NCI-H146 (cell line): ENCODE data around the gene RAD51.

Experiments used
- DNase-seq: peaks from one replicate; lab custom pipeline; 2025; lab: John Stamatoyannopoulos, UW

Gene RAD51

DNA sequence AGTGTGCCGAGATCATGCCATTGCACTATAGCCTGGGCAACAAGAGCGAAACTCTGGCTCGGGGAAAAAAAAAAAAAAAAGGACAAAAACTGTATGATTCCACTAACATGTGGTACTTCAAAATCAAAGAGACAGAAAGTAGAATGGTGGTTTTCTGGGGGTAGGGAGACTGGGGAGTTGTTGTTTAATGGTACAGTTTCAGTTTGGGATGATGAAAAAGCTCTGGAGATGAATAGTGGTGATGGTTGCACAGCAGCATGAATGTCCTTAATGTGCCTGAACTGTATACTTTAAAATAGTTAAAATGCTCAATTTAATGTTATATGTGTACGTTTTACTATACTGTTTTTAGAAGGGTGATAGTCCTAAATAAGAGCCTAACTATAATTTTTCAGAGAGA lies 27.4 kb downstream of the RAD51 start:
- no peak for DNase-seq

DNA sequence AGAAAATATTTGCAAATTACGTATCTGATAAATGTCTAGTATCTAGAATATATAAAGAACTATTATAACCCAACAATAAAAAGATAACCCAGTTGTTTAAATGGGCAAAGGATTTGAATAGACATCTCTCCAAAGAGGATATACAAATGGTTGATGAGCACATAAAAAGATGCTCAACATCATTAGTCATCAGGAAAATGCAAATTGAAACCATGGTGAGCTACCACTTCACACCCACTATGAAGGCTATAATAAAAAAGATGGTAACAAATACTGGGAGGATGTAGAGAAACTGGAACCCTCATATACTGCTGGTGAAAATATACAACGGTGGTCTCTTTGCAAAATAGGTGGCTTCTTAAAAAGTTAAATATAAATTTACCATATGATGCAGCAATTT lies 28.0 kb downstream of the RAD51 start:
- DNase-seq, result no peak

GRCh38 chr15:40723919-40724318 lies 28.9 kb downstream of the RAD51 start:
- no peak for DNase-seq

DNA sequence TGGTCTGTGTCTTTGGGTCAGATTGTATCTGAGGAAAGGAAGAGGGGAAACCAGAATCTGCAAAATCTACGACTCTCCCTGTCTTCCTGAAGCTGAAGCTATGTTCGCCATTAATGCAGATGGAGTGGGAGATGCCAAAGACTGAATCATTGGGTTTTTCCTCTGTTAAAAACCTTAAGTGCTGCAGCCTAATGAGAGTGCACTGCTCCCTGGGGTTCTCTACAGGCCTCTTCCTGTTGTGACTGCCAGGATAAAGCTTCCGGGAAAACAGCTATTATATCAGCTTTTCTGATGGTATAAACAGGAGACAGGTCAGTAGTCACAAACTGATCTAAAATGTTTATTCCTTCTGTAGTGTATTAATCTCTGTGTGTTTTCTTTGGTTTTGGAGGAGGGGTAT lies 36.1 kb downstream of the RAD51 start:
- DNase-seq, result no peak

- no peak for DNase-seq
These were observed 41.6 kb downstream of the RAD51 start for GRCh38 chr15:40736575-40736974.

DNA sequence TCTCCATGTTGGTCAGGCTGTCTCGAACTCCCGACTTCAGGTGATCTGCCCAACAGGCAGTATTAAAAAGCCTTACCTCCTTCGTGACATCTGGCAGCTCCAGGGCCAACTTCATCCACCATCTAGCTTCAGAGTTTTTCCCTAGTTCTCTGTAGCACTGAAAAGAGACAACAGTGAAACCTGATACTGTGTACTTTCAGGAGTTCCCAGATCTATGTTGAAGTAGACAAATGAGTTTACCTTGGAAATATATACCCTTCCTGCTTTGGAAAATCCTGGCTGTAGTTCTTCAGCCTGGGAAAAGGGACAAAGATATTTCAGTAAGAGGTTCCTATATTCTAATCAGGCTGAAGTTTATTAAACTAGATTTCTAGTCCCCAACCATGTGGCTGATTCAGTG lies 42.1 kb downstream of the RAD51 start:
- no peak for DNase-seq

DNA sequence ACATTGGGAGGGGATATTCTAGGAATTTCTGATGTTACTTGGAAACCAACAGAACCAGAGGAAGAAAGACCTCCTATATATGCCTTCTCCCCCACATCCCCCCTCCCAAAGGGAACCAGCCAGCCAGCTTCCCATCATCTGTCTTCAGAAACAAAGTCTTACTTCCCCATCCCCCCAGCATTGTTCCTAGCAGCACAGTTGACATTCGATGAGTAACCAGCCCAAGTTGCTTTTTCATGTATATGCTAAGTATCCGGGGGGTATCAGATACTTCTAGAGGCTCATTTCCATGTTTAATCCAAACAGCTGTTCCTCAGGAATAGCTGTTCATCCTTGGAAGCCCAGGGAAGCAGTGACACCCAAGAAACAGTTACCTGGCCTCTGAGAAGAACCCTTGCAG lies 44.1 kb downstream of the RAD51 start:
- no peak for DNase-seq

DNA sequence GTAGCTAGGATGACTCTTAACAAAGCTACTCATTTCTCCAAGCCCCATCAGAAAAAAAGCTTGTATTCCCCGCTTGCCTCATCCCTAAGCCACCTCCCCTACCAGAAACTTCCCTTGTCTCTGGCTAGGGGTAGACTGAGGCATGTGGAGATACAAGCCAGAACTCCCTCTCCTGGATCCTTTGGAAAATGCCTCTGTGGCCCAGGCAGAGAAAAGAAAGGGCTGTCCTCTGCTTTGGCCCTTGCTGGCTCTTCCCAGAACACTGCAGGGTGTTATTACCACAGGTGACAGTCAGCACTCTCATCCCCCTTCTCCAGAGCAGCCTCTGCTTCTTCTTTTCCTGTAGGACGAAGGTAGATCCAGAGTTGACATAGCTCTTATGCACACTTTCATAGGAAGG lies 44.9 kb downstream of the RAD51 start:
- DNase-seq, result no peak

- no peak for DNase-seq
These were observed 48.5 kb downstream of the RAD51 start for GRCh38 chr15:40743485-40743901.

DNA sequence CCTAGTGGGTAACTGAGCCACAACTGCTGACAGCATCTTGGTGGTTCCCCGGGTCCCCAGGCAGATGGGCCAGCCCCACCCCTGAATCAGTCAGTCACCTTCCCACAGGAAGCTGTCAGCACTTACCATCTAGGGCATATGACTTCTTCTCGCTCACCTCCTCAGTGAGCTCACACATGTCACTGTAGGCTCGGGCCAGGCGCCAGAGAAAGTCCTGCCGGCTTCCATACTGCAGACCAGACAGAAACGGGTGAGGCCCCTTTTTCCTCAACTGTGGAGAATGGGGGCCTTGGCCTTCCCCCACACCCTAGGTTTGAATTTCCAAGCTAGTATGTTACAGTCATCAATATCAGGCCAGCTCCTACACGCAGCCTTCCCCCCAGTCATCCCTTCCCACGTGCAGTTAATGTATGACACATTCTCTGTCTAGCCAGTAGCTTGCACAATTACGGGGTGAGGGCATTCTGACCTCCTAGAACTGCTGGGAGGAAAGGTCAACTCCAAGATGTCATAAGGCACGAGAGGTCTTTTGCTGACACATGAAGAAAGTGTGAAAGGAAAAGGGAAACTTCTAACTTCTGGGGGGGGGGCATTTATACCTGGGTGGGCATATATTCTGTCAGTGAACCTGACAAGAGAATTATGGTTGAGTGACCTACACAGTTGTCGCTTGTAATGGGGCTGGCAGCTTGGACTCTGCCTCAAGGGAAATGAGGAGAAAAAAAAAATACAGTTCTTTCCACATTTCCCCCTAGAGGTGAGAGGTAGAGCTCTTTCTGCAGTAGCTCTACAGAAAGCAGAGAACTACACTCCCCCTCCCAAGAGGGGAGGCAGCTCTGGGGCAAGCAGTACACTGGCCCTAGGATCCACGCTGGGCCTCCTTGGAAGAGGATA lies 49.2 kb downstream of the RAD51 start:
- no peak for DNase-seq

- no peak for DNase-seq
These were observed 49.8 kb downstream of the RAD51 start for GRCh38 chr15:40744815-40745152.

DNA sequence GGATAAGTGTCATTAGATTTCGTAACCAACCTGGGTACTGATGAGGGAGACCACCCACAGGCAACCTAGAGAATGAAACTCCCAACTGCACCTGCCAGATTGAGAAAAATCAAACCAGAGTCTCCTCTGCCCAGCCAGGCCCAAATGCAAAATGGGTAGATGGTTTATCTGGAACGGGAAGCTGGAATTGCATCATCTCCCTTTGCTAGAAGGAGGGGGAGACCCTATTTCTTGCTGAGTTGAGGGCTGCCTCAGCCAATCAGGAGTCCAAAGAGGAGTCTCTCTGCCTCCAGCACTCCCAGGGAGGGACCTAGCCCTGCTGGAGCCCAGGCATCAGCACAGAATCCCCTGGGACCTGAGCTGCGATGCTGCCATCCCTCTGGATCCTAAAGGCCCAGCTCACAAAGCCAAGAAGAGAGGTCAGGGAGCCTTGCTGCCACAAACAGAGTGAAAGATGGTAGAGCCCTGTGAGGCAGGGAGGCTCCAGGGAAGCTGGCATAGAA lies 52.0 kb downstream of the RAD51 start:
- DNase-seq, result no peak

DNA sequence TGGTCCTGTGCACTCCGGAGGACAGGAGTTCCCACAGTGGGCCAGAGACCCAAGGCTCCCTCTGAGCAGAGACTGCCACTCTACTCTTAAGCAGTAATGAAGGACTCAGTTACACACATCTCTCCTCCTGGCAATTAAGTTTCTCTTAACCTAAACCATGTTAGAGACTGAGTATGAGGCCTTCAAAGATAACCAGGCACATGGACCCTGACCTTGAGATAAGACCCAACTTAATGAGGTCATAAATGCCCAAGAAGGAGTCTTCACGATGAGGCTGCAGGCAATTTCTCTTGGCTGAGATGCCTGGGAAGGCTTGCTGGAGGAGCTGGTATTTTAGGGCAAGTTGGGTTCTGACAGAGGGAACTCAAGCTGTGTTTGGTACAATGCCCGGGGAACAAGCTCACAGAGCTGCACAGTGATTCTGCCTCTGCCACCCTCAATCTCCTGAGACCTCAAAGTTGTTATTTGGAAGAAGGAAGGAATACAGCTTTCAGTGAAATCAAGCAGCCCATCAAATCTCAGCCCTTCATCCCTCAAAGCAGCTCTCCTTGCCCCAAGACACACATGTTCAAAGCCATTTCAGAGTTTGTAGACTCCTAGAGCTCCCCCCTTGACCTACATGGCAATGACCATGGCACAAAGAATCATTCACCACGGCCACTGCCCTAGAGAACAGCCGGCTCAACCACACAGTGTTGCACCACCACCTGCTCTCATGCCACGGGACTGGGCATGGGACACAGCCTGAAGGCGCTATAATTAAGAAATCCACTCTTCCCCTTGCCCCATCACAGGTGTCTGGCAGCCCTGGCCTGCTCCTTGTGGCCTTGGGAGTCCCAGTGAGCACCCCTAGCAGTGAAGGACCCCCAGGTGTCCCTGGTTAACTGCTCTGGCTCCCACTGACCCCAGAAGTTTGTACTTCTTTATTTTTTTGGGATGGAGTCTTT lies 53.0 kb downstream of the RAD51 start:
- DNase-seq, result no peak

DNA sequence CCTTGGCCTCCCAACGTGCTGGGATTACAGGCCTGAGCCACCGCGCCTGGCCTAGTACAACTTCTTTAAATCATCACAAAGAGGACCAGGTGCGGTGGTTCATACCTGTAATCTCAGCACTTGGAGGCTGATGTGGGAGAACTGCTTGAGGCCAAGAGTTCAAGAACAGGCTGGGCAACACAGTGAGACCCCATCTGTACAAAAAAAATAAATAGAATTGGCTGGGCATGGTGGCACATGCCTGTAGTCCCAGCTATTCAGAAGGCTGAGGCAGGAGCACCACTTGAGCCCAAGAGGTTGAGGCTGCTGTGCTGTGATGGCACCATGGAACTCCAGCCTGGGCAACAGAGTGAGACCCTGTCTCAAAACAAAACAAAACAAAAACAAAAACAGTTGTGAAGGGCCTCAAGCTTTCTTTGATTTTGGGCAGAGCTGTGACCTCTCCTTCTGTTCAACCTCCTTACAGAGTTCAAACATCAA lies 54.2 kb downstream of the RAD51 start:
- no peak for DNase-seq

DNA sequence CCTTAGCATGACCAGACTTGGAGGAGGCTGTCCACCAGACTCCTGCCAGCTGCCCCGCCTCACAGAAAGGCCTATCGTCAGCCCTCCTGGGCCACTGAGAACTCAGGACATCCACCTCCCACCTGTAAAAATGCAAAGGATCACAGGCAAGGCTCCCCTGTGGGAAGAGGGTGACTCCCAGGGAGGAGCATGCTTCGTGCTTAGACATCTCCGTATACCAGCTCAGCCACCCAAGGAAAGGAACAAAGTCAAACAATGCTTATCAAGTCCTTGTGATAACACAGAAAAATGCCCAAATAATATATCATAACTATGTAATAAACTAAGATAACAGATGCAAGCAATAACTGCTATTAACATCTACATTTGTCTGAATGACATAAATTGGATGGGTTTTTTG lies 55.9 kb downstream of the RAD51 start:
- no peak for DNase-seq

GRCh38 chr15:40751745-40752144 lies 56.8 kb downstream of the RAD51 start:
- no peak for DNase-seq

GRCh38 chr15:40754574-40754882 lies 59.6 kb downstream of the RAD51 start:
- peak; percentile 27 for DNase-seq

GRCh38 chr15:40754883-40755811 lies 60.2 kb downstream of the RAD51 start, which contains the start of gene RMDN3:
RMDN3 (minus strand) TSS chr15:40755254; CDS start chr15:40754783, 471 bp downstream.
- DNase-seq, result peak; percentile 88

DNA sequence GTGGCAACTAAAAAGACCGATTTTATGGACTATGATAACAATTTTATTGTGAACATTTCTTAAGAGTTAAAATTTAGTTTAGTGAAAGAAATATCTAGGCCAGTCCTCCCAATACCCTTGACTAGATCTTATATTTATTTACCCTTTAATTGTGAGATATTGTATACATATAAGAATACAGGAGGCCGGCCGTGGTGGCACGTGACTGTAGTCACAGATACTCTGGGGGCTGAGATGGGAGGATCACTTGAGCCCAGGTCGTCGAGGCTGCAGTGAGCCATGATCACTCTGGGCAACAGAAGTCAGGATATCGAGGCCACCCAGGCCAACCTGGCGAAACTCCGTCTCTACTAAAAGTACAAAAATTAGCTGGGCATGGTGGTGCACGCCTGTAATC lies 60.8 kb downstream of the RAD51 start:
- peak; percentile 37 for DNase-seq

DNA sequence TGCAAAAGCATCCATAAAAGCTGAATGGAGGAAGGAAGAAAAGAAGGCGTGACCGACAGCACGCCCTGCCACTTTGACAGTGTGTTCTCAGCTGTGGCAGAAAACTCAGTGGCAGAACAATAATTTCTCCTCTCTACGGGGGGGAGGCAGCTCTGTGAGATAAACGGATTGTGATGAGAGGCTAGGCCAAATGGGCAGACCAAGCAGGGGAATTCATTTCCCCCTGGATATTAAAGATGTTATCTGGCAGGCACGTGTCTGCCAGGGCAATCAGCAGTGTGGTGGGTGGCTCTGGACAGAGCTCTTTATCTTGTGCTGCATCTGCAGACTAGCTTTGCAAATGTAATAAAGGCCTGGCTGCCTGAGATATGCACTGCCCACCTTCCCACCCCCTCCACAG lies 62.0 kb downstream of the RAD51 start:
- peak; percentile 70 for DNase-seq

GRCh38 chr15:40759961-40760360 lies 65.0 kb downstream of the RAD51 start:
- DNase-seq, result no peak
